Right ventricle myocardium inferior (tissue), 1 donor: ENCODE data around the gene PARL. TPM values are rescaled to one million over a fixed set of nuclear protein-coding genes. Genes with fewer than 3 reads are reported as not detected.
"Not testable (repeated sequence)": the region's sequence is repeated elsewhere in the genome, so short reads cannot be mapped to it uniquely, and the experiment has no call there.

Source experiments
- ATAC-seq: fragments of 200-7000 bp; cut with Tn5 transposase; one replicate; pipeline ENCODE4 v1.9.1; 2020; ENCODE audit warnings: mild to moderate bottlenecking, moderate library complexity
- DNase-seq: peaks from one replicate; pipeline ENCODE4 v3.0.0; 2021; ENCODE audit errors: missing footprints
- intact Hi-C: fragments of 100-400 bp; cut with DNase I; formaldehyde crosslinking; loops from one replicate; pipeline ENCODE4 v1.11.0; 2022
- total RNA-seq: library from RNA; stranded (reverse); fragmentation: NEBNext Ultra II Directional; extraction: Animal tissue kit (Norgen Biotek cat#: 25700); gene quantifications from one replicate; pipeline ENCODE4 v1.2.1, GENCODE V29; 2021
- donor health status: DM: no; HTN: yes; CAD: no; lungs with severe emphysema.

Gene PARL
- total RNA-seq, 1 donor from 2014 or later = 56.5 TPM

- ATAC-seq = no peak
- intact Hi-C loops = no loop called here
- no peak for DNase-seq
Measured at GRCh38 chr3:183907911-183908331, 23.2 kb upstream of the PARL start.

- no peak for ATAC-seq
- DNase-seq = no peak
- intact Hi-C loops = no loop called here
Measured at GRCh38 chr3:183907176-183907575, 22.5 kb upstream of the PARL start.

- DNase-seq (no peak), ATAC-seq (no peak)
Measured at GRCh38 chr3:183906234-183906921, 21.7 kb upstream of the PARL start.

GRCh38 chr3:183904833-183905780 is 20.4 kb upstream of the PARL start:
- ATAC-seq (no peak), DNase-seq (no peak)
- intact Hi-C loops = no loop called here

More at GRCh38 chr3:183906234-183906921, 21.7 kb upstream of the PARL start:
- intact Hi-C loops = no loop called here

GRCh38 chr3:183898028-183898431 is 13.3 kb upstream of the PARL start:
- intact Hi-C loops = loop anchor here (5.0 to 10.0 kb wide), 2 partner anchors 247 to 399 kb away; partner anchors contain the start of gene PSMD2
- DNase-seq (no peak), ATAC-seq (no peak)

GRCh38 chr3:183897606-183898005 is 12.9 kb upstream of the PARL start:
- no peak for DNase-seq
- ATAC-seq = no peak
- intact Hi-C loops = loop anchor here (5.0 to 10.0 kb wide), 2 partner anchors 247 to 400 kb away; partner anchors contain the start of gene PSMD2

- ATAC-seq = no peak
Measured at GRCh38 chr3:183896610-183897009, 11.9 kb upstream of the PARL start.

GRCh38 chr3:183896184-183896583 is 11.5 kb upstream of the PARL start:
- ATAC-seq (no peak), DNase-seq (peak; percentile 28)
- intact Hi-C loops = loop anchor here (5.0 to 10.0 kb wide), 2 partner anchors 249 to 401 kb away; partner anchors contain the start of gene PSMD2

More at GRCh38 chr3:183896610-183897009, 11.9 kb upstream of the PARL start:
- no peak for DNase-seq
- intact Hi-C loops = loop anchor here (5.0 to 10.0 kb wide), 2 partner anchors 248 to 401 kb away; partner anchors contain the start of gene PSMD2

GRCh38 chr3:183895774-183896173 is 11.1 kb upstream of the PARL start:
- DNase-seq (peak; percentile 23), ATAC-seq (no peak)
- intact Hi-C loops = loop anchor here (2.0 to 10.0 kb wide), 4 partner anchors 121 to 402 kb away; partner anchors contain the start of genes ABCC5 and PSMD2

GRCh38 chr3:183895296-183895695 is 10.6 kb upstream of the PARL start:
- intact Hi-C loops = loop anchor here (2.0 to 10.0 kb wide), 4 partner anchors 122 to 402 kb away; partner anchors contain the start of genes ABCC5 and PSMD2
- no peak for ATAC-seq
- DNase-seq = no peak

GRCh38 chr3:183892610-183893214 is 8.0 kb upstream of the PARL start:
- intact Hi-C loops = loop anchor here (10.0 kb wide), 1 partner anchor 252 kb away; no protein-coding TSS in a partner anchor
- DNase-seq (peak; percentile 45), ATAC-seq (no peak)

- ATAC-seq (no peak), DNase-seq (no peak)
- intact Hi-C loops = loop anchor here (2.0 to 5.0 kb wide), 2 partner anchors 362 to 417 kb away; partner anchors contain the start of genes ALG3 and EEF1AKMT4
Measured at GRCh38 chr3:183885766-183886165, 1.1 kb upstream of the PARL start.

GRCh38 chr3:183884097-183884426 is 618 bp downstream of the PARL start:
- DNase-seq (no peak), ATAC-seq (no peak)
- intact Hi-C loops = loop anchor here (2.0 kb wide), 1 partner anchor 415 kb away; no protein-coding TSS in a partner anchor

- intact Hi-C loops = loop anchor here (2.0 kb wide), 1 partner anchor 415 kb away; no protein-coding TSS in a partner anchor
- ATAC-seq = no peak
Measured at GRCh38 chr3:183883291-183884096, 1.2 kb downstream of the PARL start.

GRCh38 chr3:183880121-183880520 is 4.6 kb downstream of the PARL start:
- intact Hi-C loops = no loop called here
- no peak for ATAC-seq
- DNase-seq = no peak

More at GRCh38 chr3:183883291-183884096, 1.2 kb downstream of the PARL start:
- no peak for DNase-seq

GRCh38 chr3:183879243-183879642 is 5.4 kb downstream of the PARL start:
- DNase-seq (no peak), ATAC-seq (no peak)
- intact Hi-C loops = no loop called here

GRCh38 chr3:183878071-183878470 is 6.6 kb downstream of the PARL start:
- ATAC-seq = peak; percentile 57
- DNase-seq = no peak
- intact Hi-C loops = no loop called here

- intact Hi-C loops, ATAC-seq, DNase-seq: not testable (repeated sequence)
Measured at GRCh38 chr3:183877227-183877626, 7.5 kb downstream of the PARL start.
